Upper lobe of right lung (tissue), 1 donor: ENCODE results near the gene CBFA2T3. TPM values are rescaled to one million over a fixed set of nuclear protein-coding genes. Genes with fewer than 3 reads are reported as not detected.
A peak's percentile ranks its signal among the peaks of the same experiment; 100 is the strongest.

Experiments used
- ATAC-seq: fragments of 200-7000 bp; cut with Tn5 transposase; one replicate; pipeline ENCODE4 v1.9.1; 2020; ENCODE audit warnings: mild to moderate bottlenecking, moderate library complexity
- DNase-seq: peaks from one replicate; pipeline ENCODE4 v3.0.0-alpha.2; 2020
- H3K27ac ChIP-seq: fragments of 200-600 bp; one replicate; pipeline ENCODE4 v1.8.0; 2022
- H3K27me3 ChIP-seq: fragments of 200-600 bp; one replicate; pipeline ENCODE4 v1.8.0; 2022; ENCODE audit warnings: mild to moderate bottlenecking
- H3K36me3 ChIP-seq: fragments of 200-600 bp; one replicate; pipeline ENCODE4 v1.8.0; 2022
- H3K4me1 ChIP-seq: fragments of 200-600 bp; one replicate; pipeline ENCODE4 v1.8.0; 2022
- H3K4me3 ChIP-seq: fragments of 200-600 bp; one replicate; pipeline ENCODE4 v1.8.0; 2022; ENCODE audit warnings: mild to moderate bottlenecking
- H3K9me3 ChIP-seq: fragments of 200-600 bp; one replicate; pipeline ENCODE4 v1.8.0; 2022
- intact Hi-C: fragments of 100-400 bp; cut with DNase I; formaldehyde crosslinking; loops from one replicate; pipeline ENCODE4 v1.11.0; 2022
- total RNA-seq: library from RNA; stranded (reverse); fragmentation: NEBNext Ultra II Directional; extraction: Animal tissue kit (Norgen Biotek cat#: 25700); gene quantifications from one replicate; pipeline ENCODE4 v1.2.1, GENCODE V29; 2021
- TF ChIP-seq, protein P1 (sequence below): fragments of 200-600 bp; IDR thresholded peaks from one replicate; pipeline ENCODE4 v1.8.0; 2022; ENCODE audit warnings: antibody characterized with exemption
- donor health status: DM: no; HTN: yes; CAD: no; lungs with severe emphysema.

CBFA2T3 gene
- total RNA-seq, 1 donor from 2014 or later, result 19.0 TPM

DNA sequence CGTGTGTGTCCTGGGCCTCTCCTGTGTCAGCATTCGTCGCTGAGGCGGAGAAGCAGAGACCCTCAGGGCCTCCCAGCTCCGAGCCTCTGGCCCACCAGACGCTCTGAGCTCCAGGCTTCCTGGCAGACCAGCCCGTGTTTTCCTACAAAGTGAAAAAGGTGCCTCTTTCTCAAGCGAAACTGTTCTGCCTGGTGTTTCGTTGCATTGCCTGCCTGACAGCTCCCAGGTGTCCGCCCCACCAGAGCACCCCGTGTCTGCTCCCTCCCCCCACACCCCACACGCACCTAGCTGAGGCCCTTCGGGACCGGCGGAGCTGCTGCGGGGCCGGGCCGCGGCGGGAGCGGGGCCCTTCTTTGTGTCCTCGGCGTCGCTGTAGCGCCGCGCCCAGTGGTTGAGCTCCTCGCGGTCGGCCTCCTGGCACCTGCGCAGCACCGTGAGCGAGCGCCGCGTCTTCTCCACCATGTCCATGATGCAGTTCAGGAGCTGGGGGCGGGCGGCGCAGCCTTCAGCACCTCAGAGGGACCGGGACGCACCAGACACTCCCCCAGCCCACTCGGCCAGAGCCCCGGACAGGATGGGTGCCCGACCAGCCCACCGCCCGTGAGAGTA is 95.9 kb downstream of the CBFA2T3 start:
- H3K4me3 ChIP-seq, result no peak overlapping the region
- ATAC-seq, result peak; percentile 2
- no peak for DNase-seq
- H3K27ac ChIP-seq, result no peak overlapping the region
- peaks cover 3% of the 10 kb centered on the region for H3K4me1 ChIP-seq
- intact Hi-C loops, result no loop called here
- H3K9me3 ChIP-seq, result no peaks in the 10 kb centered on the region
- H3K36me3 ChIP-seq, result peaks cover 22% of the 10 kb centered on the region
- TF ChIP-seq, protein P1, sequence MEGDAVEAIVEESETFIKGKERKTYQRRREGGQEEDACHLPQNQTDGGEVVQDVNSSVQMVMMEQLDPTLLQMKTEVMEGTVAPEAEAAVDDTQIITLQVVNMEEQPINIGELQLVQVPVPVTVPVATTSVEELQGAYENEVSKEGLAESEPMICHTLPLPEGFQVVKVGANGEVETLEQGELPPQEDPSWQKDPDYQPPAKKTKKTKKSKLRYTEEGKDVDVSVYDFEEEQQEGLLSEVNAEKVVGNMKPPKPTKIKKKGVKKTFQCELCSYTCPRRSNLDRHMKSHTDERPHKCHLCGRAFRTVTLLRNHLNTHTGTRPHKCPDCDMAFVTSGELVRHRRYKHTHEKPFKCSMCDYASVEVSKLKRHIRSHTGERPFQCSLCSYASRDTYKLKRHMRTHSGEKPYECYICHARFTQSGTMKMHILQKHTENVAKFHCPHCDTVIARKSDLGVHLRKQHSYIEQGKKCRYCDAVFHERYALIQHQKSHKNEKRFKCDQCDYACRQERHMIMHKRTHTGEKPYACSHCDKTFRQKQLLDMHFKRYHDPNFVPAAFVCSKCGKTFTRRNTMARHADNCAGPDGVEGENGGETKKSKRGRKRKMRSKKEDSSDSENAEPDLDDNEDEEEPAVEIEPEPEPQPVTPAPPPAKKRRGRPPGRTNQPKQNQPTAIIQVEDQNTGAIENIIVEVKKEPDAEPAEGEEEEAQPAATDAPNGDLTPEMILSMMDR, result no peak
- no peaks in the 10 kb centered on the region for H3K27me3 ChIP-seq

DNA sequence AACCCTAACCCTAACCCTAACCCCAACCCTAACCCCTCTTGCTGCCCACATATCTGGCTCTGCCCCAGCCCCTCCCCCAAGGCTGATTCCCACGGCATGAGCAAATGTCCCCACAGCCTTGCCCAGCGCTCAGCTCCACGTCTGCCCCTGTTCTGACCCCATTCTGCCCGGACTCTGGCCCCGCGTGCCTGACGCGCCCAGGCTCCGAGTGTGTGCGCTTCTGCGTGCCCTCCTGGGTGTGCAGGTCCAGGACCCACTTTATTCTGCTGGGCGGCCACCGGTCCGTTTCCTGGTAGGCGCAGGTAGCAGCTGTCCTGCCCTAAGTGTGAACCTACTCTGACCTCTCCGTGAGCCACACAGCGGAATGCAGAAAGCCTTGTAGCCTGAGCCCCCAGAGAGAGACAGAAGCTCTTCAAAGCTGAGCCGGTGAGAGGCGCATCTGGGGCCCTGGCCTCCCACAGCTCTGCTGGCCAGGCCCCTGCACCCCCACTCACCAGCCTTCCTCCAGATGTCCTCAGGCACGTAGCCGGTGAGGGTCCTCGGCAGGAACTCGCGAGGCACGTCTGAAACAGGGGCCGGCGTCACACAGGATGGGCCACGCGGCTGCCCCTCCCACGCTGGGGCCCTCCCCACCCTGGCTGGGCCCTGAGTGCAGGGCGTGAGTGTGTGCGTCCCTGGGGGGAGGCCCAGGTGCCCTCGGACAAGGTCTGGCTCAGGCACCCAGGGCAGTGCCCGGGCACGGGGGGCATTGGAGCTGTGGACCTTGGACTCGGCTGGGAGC is 96.6 kb downstream of the CBFA2T3 start:
- no peaks in the 10 kb centered on the region for H3K4me1 ChIP-seq
- DNase-seq, result no peak
- intact Hi-C loops, result no loop called here
- no peaks in the 10 kb centered on the region for H3K9me3 ChIP-seq
- ATAC-seq, result no peak
- peaks cover 22% of the 10 kb centered on the region for H3K36me3 ChIP-seq
- no peak overlapping the region for H3K27ac ChIP-seq
- no peak overlapping the region for H3K4me3 ChIP-seq
- TF ChIP-seq, protein P1, result no peak
- H3K27me3 ChIP-seq, result no peaks in the 10 kb centered on the region

DNA sequence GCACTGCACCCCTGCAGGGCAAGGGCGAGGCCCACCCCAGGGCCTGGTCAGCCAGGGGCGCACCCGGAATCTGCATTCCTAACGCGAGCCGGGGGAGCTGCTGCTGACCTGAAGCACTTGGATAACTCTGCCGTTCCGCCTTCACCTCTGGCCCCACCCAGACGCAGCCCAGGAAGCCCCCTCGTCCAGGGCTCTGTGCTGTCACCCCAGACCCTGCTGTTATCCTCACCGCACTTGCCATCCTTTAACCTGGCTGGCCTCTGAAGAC is 97.3 kb downstream of the CBFA2T3 start:
- no peak for ATAC-seq
- peaks cover 21% of the 10 kb centered on the region for H3K36me3 ChIP-seq
- no peaks in the 10 kb centered on the region for H3K9me3 ChIP-seq
- no peak overlapping the region for H3K27ac ChIP-seq
- no peak for DNase-seq
- no peak overlapping the region for H3K4me3 ChIP-seq
- intact Hi-C loops, result no loop called here
- H3K4me1 ChIP-seq, result no peaks in the 10 kb centered on the region
- TF ChIP-seq, protein P1, result no peak
- H3K27me3 ChIP-seq, result no peaks in the 10 kb centered on the region

DNA sequence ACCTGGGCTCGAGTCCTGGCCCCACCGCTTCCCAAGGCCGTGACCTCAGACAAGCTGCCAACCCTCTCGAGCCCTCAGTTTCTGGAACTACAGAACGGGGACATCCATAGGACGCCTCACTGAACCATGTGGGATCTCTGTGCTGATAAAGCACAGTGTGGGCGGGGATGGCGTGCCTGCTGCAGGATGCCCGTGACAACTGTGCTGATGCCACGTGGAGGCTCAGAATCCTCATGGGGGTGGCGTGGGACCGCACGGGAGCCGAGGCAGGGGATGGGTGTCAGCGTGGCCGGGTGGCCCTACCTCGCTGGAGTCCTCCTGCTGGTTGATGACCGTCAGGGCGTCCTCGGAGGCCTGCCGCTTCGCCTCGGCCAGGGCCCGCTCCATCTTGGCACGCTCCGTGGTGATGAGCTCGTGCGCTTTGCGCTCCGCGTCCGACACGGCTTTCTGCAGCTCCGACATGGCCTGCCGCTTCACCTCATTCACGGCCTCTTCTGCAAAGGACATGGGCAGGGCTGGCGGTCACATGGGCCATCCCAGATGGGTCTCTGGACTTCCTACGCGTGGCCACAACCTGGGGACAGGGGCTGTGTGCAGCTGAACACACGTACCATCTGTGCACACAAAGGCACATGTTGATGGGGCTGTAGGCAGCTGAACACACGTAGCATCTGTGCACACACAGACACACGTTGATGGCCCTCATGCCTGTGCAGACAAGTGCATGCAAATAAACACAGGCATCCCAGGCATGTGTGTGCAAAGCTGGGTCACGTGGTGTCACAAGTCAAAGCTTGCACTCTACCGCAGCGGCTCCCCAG is 97.8 kb downstream of the CBFA2T3 start:
- ATAC-seq, result no peak
- Histone ChIP-seq H3K27me3 (no peaks in the 10 kb centered on the region), H3K4me3 (no peak overlapping the region), H3K27ac (no peak overlapping the region), H3K36me3 (peaks cover 17% of the 10 kb centered on the region), H3K4me1 (no peaks in the 10 kb centered on the region), H3K9me3 (no peaks in the 10 kb centered on the region)
- no peak for DNase-seq
- TF ChIP-seq, protein P1, result no peak
- intact Hi-C loops, result no loop called here

DNA sequence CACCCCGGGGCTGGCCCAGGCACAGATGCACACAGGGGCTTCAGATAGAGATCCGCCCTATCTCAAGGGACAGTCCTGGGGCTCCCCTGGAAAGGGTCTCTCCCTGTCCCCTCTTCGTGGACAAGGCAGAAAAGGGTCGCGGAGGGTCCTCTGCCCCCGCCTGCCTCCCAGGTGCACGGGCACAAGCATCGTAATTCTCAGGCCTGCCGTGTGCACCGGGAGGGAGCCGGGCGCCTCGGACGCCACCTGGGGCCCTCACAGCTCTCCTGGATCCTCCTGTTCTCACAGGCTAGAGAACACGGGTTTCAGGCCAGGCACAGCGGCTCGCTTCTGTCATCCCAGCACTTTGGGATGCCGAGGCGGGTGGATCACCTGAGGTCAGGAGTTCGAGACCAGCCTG is 98.7 kb downstream of the CBFA2T3 start:
- intact Hi-C loops, result no loop called here
- Histone ChIP-seq H3K4me3 (no peak overlapping the region), H3K4me1 (no peaks in the 10 kb centered on the region), H3K9me3 (no peaks in the 10 kb centered on the region), H3K27me3 (no peaks in the 10 kb centered on the region), H3K27ac (no peak overlapping the region), H3K36me3 (peaks cover 12% of the 10 kb centered on the region)
- DNase-seq (no peak), ATAC-seq (no peak)
- TF ChIP-seq, protein P1, result no peak
